Endothelial cell of umbilical vein (primary cell): ENCODE results near the gene CTSK. TPM values are rescaled to one million over a fixed set of nuclear protein-coding genes. Genes with fewer than 3 reads are reported as not detected.

Source experiments
- BruUV-seq: library from RNA; stranded (reverse); fragments of 400-500 nt; replicated peaks from 2 replicates; lab custom pipeline; 2021; lab: Mats Ljungman, UMichigan
- CTCF ChIA-PET: fragments of 300-600, 350-600 bp; sonication (Branson Sonifier 250); formaldehyde crosslinking; loops from one replicate; lab custom pipeline; 2021; ENCODE audit warnings: antibody characterized with exemption, inconsistent platforms; lab: Charles Lee
- POLR2A ChIA-PET: fragments of 300-600, 350-600 bp; sonication (Branson Sonifier 250); formaldehyde crosslinking; loops from one replicate; lab custom pipeline; 2021; ENCODE audit warnings: antibody characterized with exemption, inconsistent platforms; lab: Charles Lee
- DNase-seq: peaks from one replicate; pipeline ENCODE4 v3.0.0-alpha.2; 2011; ENCODE audit warnings: low read depth, low spot score
- FAIRE-seq: peaks from 2 replicates; lab custom pipeline; 2011; peaks lifted over from hg19 to GRCh38; lab: Jason Lieb, UNC
- H2AFZ ChIP-seq: 2 replicates; pipeline ENCODE4 v1.6.0; 2012; ENCODE audit warnings: low read depth, low read length, control low read depth, inconsistent platforms
- H3K27ac ChIP-seq: 2 replicates; pipeline ENCODE4 v1.5.1; 2011; ENCODE audit warnings: low read depth, mild to moderate bottlenecking, control low read depth, low read length, moderate library complexity; ENCODE audit not compliant: insufficient read depth
- H3K27me3 ChIP-seq, 2 experiments: 2 replicates each; pipeline versions ENCODE4 v1.6.0 to v1.6.1; 2011; ENCODE audit warnings: low read length in 2 of 2, mixed read lengths in 1 of 2; ENCODE audit not compliant: control insufficient read depth in 2 of 2, insufficient read depth in 2 of 2
- H3K36me3 ChIP-seq, 2 experiments: 2 replicates in 1 of 2; 3 replicates in 1 of 2; pipeline ENCODE4 v1.5.1; 2011; ENCODE audit warnings: low read length in 2 of 2, mild to moderate bottlenecking in 1 of 2, moderate library complexity in 1 of 2; ENCODE audit not compliant: control insufficient read depth in 2 of 2, insufficient read depth in 2 of 2; ENCODE audit errors: extremely low read depth in 1 of 2
- H3K4me1 ChIP-seq: 3 replicates; pipeline ENCODE4 v1.5.1; 2011; ENCODE audit warnings: mild to moderate bottlenecking, low read length; ENCODE audit not compliant: control insufficient read depth, insufficient read depth; ENCODE audit errors: extremely low read depth
- H3K4me2 ChIP-seq: 2 replicates; pipeline ENCODE4 v1.6.1; 2011; ENCODE audit warnings: low read length, control low read depth, mixed read lengths; ENCODE audit not compliant: insufficient read depth
- H3K4me3 ChIP-seq, 3 experiments: fragments of 200-600 bp in 1 of 3; sonication (generic), shearing (Covaris generic) in 1 of 3; replicated peaks in 1 of 3; 2 replicates each; pipeline ENCODE4 v1.5.1; 2011 to 2016; ENCODE audit warnings: control low read depth in 3 of 3, low read length in 3 of 3, mild to moderate bottlenecking in 2 of 3, inconsistent platforms in 1 of 3, low read depth in 1 of 3, moderate library complexity in 1 of 3; ENCODE audit not compliant: insufficient read depth in 1 of 3
- H3K79me2 ChIP-seq: 2 replicates; pipeline ENCODE4 v1.6.0; 2012; ENCODE audit warnings: low read length, inconsistent platforms; ENCODE audit not compliant: control insufficient read depth, insufficient read depth
- H3K9ac ChIP-seq: replicated peaks from 2 replicates; pipeline ENCODE3; 2011; ENCODE audit warnings: low read length, control low read depth; ENCODE audit not compliant: insufficient read depth; ENCODE audit errors: extremely low read depth
- H3K9me1 ChIP-seq: replicated peaks from 3 replicates; pipeline ENCODE4 v1.6.0; 2011; ENCODE audit warnings: mild to moderate bottlenecking, low read length; ENCODE audit not compliant: control insufficient read depth, insufficient read depth; ENCODE audit errors: extremely low read depth
- H3K9me3 ChIP-seq: replicated peaks from 2 replicates; pipeline ENCODE4 v1.5.1; 2012; ENCODE audit warnings: low read length, inconsistent platforms; ENCODE audit not compliant: control insufficient read depth, insufficient read depth
- H4K20me1 ChIP-seq: replicated peaks from 2 replicates; pipeline ENCODE3; 2011; ENCODE audit warnings: mild to moderate bottlenecking, low read length; ENCODE audit not compliant: control insufficient read depth, insufficient read depth; ENCODE audit errors: extremely low read depth
- CTCF ChIP-seq, 2 donors: IDR thresholded peaks; 1 replicate in 1 of 2; 2 replicates in 1 of 2; pipeline ENCODE4 v1.5.1; 2011; ENCODE audit warnings: low read length in 2 of 2, mild to moderate bottlenecking in 2 of 2, moderate library complexity in 2 of 2, control low read depth in 1 of 2, inconsistent platforms in 1 of 2, low read depth in 1 of 2; ENCODE audit not compliant: insufficient read depth in 1 of 2; ENCODE audit errors: extremely low read depth in 1 of 2
- EZH2 ChIP-seq: IDR thresholded peaks from 2 replicates; pipeline ENCODE4 v1.6.1; 2012; ENCODE audit warnings: borderline replicate concordance, low read depth, mild to moderate bottlenecking, moderate library complexity, low read length, inconsistent platforms; ENCODE audit not compliant: severe bottlenecking
- FOS ChIP-seq: IDR thresholded peaks from 2 replicates; pipeline ENCODE4 v1.6.1; 2011; ENCODE audit warnings: mild to moderate bottlenecking, low read length, moderate library complexity, borderline replicate concordance; ENCODE audit not compliant: insufficient read depth
- GATA2 ChIP-seq: IDR thresholded peaks from 2 replicates; pipeline ENCODE4 v1.7.0; 2011; ENCODE audit warnings: low read depth, mild to moderate bottlenecking, moderate library complexity, mixed read lengths, low read length; ENCODE audit not compliant: insufficient read length, insufficient read depth
- JUN ChIP-seq: IDR thresholded peaks from 2 replicates; pipeline ENCODE4 v1.6.1; 2011; ENCODE audit warnings: borderline replicate concordance, low read depth; ENCODE audit not compliant: insufficient read length, insufficient read depth
- MYC ChIP-seq: IDR thresholded peaks from one replicate; pipeline ENCODE4 v1.6.1; 2011; ENCODE audit warnings: mild to moderate bottlenecking, low read depth, low read length
- POLR2A ChIP-seq: IDR thresholded peaks from 2 replicates; pipeline ENCODE4 v1.6.1; 2012; ENCODE audit warnings: low read depth, mild to moderate bottlenecking, control low read depth, low read length
- POLR2AphosphoS5 ChIP-seq: IDR thresholded peaks from 2 replicates; pipeline ENCODE4 v1.6.1; 2012; ENCODE audit warnings: low read depth, mild to moderate bottlenecking, control low read depth, low read length, moderate library complexity; ENCODE audit not compliant: insufficient read depth
- dilution Hi-C: fragments of 300-500 bp; cut with MboI; formaldehyde crosslinking; loops from one replicate; pipeline ENCODE4 v1.15.0; 2019; ENCODE audit warnings: low sequenced_read_pairs; ENCODE audit not compliant: extremely low pct_ligation_motif_present
- intact Hi-C: fragments of 100-400 bp; cut with micrococcal nuclease; formaldehyde crosslinking; loops from one replicate; pipeline ENCODE4 v1.10.0; 2022
- polyA plus RNA-seq, 4 experiments: library from polyadenylated mRNA; depleted of rRNA in 3 of 4; stranded (reverse) in 3 of 4; unstranded in 1 of 4; fragments of >200 nt; gene quantifications; 2 replicates each; pipeline versions ENCODE4 v1.2.1 to v1.2.3, GENCODE V29; 2011 to 2012; ENCODE audit warnings: missing spikeins in 1 of 4
- total RNA-seq: library from RNA; stranded (reverse); gene quantifications from 2 replicates; pipeline ENCODE4 v1.2.3, GENCODE V29; 2021
- TF ChIP-seq, protein P1 (sequence below): IDR thresholded peaks from 2 replicates; pipeline ENCODE4 v1.6.1; 2011; ENCODE audit not compliant: insufficient read depth, insufficient read length

CTSK gene
- total and polyA plus RNA-seq, 2 donors (not counting 3 experiments of a cell fraction or from before 2014, with no cell fraction given): 18.5 to 45.6 TPM

- Histone ChIP-seq H3K27ac (no peak overlapping the region), H3K4me1 (no peaks in the 10 kb centered on the region), H3K4me3 (no peak overlapping the region), H4K20me1 (no peaks in the 10 kb centered on the region), H2AFZ (no peak overlapping the region), H3K79me2 (no peaks in the 10 kb centered on the region), H3K4me2 (no peak overlapping the region), H3K27me3 (no peaks in the 10 kb centered on the region), H3K9me3 (no peaks in the 10 kb centered on the region), H3K9me1 (no peaks in the 10 kb centered on the region), H3K9ac (no peak overlapping the region), H3K36me3 (peaks cover 6 to 18% of the 10 kb centered on the region in 2 experiments)
- intact Hi-C loops (no loop called here), dilution Hi-C loops (no loop called here)
- FAIRE-seq (no peak), DNase-seq (no peak)
- CTCF ChIA-PET: interaction anchor here (1.0 to 1.9 kb wide), 2 partner anchors 12 to 102 kb away, joined by 3 to 5 read pairs; no protein-coding TSS in a partner anchor
- BruUV-seq: no TSS peak
- TF ChIP-seq FOS (peak; percentile 12), CTCF (IDR thresholded peaks at IDR 0.05; ENCODE audit: extremely low read depth in 1 of 2, insufficient read depth in 1 of 2, low read depth in 1 of 2, low read length in 2 of 2) (no peak), JUN (peak; percentile 13)
- POLR2A ChIA-PET: no interaction called here
Measured at GRCh38 chr1:150820730-150821512, 12.9 kb upstream of the CTSK start.

GRCh38 chr1:150815871-150816270 lies 7.8 kb upstream of the CTSK start:
- ChIA-PET CTCF (no interaction called here), POLR2A (interaction anchor here (0.7 kb wide), 1 partner anchor 151 kb away, joined by 5 read pairs; no protein-coding TSS in a partner anchor)
- no TSS peak for BruUV-seq
- DNase-seq: no peak
- Histone ChIP-seq H3K36me3 (peaks cover 16 to 33% of the 10 kb centered on the region in 2 experiments), H3K9me3 (no peaks in the 10 kb centered on the region), H3K79me2 (no peaks in the 10 kb centered on the region), H3K27me3 (no peaks in the 10 kb centered on the region), H3K27ac (no peak overlapping the region), H3K4me1 (no peaks in the 10 kb centered on the region), H3K4me3 (no peak overlapping the region), H4K20me1 (no peaks in the 10 kb centered on the region), H3K9me1 (no peaks in the 10 kb centered on the region), H3K4me2 (no peak overlapping the region), H2AFZ (no peak overlapping the region), H3K9ac (no peak overlapping the region)
- FAIRE-seq: no peak
- intact Hi-C loops: no loop called here
- dilution Hi-C loops: no loop called here
- TF ChIP-seq FOS (no peak), JUN (no peak), EZH2 (no peak), CTCF (IDR thresholded peaks at IDR 0.05; ENCODE audit: extremely low read depth in 1 of 2, insufficient read depth in 1 of 2, low read depth in 1 of 2, low read length in 2 of 2) (no peak), MYC (no peak), POLR2A (no peak), POLR2AphosphoS5 (no peak), GATA2 (no peak)
- TF ChIP-seq, protein P1, sequence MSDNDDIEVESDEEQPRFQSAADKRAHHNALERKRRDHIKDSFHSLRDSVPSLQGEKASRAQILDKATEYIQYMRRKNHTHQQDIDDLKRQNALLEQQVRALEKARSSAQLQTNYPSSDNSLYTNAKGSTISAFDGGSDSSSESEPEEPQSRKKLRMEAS: no peak
